Measurements from ENCODE around the gene TNFRSF4.
"Not testable (repeated sequence)": the region's sequence is repeated elsewhere in the genome, so short reads cannot be mapped to it uniquely, and the experiment has no call there.

Gene TNFRSF4

DNA sequence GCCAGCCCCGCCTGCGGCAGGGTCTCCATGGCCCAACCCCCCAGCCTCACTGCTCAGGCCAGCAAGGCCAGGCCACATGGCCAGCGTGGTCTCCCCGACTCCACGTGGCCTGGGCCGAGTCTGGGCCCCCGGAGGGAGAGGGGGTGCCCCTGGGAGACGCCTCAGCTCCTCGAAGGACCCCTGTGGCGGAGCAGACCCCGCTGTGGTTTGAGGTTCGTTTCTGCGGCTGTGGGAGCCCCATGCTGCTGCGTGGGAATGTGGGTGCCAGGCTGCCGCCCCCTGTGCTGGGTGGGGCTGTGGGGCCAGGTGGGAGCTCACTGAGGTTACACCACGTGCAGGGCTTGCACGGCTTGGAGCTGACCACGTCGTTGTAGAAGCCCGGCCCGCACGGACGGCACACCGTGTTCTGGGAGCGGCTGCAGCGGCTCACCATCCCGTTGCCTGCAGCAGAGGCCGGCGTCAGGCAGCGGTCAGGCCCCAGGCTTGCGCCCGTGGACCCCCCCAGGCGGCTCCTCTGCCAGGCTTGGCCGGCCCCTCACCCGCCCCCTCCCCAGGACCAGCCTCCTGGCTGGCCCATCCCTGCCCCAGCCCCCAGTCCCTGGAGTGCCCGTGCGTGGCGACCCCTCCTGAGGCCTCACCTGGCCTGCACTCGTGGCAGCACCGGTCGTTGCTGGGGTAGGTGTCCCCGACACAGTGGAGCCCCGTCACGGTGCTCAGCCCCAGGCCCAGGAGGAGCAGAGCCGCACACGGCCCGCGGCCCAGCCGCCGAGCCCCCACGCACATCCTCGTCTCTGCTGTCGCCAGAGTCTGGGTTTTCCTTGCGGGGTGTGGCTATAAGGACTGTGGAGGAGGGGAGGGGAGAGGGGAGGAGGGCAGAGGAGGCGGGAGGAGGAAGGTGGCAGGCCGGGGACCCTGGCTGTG is at the start of gene TNFRSF4:
Gene TNFRSF4, minus strand, starts transcription at position 809 of the 921 bp plus-strand sequence. Its CDS starts 26 bp downstream, at position 783.
- no peak for DNase-seq

DNA sequence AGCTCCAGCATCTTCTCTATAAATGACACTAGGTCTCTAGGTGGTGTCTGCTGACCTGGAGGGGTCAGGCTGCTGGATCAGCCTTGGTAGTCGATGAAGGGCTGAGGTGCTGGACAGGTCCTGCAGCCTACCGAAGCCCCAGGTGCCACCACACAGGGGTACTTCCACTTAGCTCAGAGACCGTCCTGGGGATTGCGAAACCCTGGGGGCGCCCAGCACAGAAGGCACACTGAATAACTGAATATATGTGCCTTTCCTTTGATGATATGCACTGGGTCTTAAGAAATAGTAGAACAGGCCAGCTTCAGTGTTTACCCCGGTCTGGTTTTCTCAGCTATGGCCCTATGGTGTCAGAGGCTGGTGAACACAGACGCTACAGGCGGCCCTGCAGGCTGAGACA is 48.8 kb upstream of the TNFRSF4 start:
- no peak for DNase-seq

DNA sequence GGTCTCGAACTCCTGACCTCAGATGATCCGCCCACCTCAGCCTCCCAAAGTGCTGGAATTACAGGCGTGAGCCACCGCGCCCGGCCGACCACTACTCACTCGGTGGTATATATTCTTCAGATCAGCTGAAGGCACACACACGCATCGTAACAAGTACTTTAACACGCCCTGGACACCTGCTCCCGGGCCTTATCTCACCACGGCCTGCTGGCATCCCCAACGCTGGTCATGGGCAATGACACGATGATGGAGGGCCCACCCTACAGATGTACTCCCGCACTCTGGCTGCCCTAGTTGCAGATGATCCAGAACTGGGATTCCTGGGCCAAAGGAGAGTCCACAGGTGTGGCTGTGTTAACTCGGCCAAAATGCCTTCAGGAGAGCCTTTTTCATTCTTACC is 48.1 kb upstream of the TNFRSF4 start:
- no peak for DNase-seq

DNA sequence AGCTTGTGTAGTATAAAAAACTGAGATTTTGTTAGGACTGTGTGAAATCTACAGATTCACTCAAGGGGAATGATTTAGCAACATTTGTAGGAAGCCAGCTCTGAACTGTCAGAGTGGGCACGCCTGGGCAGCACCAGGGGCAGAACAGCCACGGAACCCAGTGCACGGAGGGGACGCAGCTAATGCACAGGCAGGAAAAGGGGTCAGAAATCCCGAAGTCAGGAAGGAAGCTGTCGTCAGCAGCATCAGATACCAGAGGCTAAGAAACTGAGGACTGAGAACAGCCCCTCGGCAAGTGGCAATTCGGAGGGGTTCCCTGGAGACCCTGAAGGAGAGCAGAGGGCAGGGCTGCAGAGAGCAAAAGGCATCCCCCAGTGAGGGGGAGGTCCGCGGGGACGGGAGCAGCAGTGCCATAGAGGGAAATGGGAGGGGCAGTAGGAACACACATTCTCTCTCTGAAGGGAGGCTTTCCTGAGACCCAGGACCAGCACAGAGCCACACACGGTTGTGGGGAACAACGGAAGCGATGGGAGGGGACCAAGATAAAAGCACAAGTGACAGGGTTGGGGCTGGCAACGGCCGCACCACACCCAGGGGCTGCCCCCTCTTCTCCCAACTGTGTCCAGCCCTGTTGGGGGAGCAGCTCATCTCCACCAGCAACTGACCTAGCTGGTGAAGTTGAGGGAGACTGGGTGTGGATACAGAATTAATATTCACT is 47.0 kb upstream of the TNFRSF4 start:
- DNase-seq, result no peak

DNA sequence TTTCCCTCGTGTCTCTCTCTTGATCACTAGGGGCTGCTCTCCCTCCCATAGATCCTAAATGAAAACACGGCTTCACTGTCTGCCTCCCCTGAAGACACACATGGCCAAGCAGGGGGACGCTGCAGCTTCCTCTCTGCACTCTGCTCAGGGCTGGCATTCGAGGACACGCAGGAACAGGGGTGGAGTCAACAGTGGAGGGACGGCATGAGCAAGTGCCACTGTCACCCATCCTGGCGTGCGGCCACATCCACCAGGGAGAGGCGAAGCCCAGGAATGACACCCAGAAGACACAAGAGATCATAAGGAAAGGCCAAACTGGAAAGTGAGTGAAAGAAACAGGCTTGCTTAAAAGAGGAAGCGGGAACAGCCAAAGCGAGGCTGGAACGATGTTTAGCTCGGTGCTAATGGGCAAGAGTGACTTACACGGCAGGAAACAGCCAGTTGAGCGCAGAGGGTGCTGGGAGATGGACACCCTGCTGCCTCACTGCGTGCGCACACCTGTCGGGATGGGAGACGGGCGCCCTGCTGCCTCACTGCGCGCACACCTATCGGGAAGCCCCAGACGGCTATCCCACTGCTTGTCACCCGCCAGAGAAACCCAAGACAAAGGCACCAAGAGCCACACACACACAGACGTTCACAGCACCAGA is 46.1 kb upstream of the TNFRSF4 start:
- DNase-seq, result no peak

DNA sequence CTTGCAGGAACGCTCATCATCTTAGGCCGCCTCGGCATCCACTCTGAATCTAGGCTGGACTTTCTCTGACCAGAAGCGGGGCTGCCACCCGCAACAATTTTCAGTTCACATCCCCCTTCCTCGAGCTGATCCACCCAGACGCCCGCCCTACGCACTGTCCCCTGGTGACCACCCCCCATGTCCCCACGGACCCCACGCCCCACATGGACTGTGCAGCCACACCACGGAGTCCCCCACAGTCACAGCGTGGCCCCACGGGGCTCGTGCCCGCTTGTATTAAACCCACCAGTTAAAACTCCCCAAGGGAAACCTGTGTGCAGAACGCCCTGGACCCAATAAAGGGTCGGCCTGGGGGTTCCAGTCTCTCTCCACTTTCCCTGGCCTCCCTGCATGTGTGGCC is 45.6 kb upstream of the TNFRSF4 start:
- no peak for DNase-seq

DNA sequence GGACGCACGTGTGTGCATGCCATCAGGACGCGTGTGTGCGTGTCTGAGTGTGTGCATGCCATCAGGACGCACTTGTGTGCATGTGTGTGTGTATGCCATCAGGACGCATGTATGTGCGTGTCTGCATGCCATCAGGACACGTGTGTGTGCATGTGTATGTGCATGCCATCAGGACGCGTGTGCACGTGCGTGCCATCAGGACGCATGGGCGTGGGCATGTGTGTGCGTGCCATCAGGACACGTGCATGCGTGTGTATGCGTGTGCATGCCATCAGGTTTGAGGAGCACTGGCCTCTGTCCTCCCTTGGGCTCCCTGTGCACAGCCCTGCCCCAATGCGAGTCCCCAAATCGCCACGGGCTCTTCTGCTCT is 45.2 kb upstream of the TNFRSF4 start:
- DNase-seq, result no peak

DNA sequence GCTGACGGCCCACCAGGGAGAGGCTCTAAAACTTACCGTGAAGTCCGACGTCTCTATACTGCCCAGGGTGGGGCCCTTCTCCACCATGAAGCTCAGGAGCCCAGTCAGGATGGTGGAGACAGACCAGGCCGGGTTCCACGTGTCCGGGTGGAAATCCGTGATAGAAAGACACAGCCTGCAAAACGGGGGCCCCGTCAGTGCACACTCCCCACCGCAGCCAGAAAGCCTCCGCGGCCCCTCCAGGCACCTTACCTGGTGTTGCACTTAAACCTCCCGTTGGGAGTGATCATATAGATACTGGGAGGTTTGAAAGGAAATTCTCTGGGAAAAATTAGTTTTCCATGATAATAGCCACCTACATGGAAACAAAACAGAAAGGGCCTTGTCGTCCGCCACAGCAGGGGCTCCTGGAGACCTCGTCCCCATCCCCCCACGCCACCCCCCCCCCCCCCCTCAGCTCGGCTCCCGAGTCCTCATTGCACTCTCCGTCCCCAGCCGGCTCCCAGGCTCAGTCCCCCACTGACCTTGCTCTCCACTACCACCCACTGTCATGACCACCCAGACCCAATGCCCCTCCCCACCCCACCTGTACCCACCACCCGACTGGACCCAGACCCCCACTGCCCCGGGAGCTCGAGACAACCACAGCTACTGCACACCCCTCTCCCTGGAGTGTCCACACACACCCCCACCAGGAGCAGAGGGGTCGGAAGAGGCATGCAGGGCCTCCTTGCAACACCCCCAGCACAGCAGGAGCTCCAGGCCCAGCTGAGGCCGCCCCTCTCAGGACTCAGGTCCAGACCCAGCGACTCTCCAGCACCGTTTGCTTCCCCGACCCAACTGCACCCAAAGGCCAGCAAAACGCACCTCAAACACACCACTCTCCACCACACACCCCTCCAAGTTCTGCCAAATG is 43.3 kb upstream of the TNFRSF4 start:
- no peak for DNase-seq

DNA sequence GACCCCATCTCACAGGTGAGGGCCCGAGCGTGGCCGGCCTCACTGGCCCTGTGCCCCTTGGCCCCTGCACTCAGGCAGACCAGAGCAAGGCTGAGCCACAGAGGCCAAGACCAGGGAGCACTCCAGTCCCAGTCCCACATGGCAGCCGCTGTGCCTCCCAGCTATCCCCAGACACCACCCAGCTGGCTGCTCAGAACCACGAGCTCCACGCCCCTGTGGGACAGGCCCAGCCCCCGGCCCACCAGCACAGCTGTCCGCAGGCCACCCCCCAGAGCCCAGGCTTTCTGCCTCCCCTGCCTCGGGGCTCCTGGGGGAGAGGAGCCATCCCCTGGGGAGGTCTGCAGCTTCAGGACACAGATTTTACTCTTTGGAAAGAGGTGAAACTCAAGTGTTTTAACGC is 41.7 kb upstream of the TNFRSF4 start:
- no peak for DNase-seq

DNA sequence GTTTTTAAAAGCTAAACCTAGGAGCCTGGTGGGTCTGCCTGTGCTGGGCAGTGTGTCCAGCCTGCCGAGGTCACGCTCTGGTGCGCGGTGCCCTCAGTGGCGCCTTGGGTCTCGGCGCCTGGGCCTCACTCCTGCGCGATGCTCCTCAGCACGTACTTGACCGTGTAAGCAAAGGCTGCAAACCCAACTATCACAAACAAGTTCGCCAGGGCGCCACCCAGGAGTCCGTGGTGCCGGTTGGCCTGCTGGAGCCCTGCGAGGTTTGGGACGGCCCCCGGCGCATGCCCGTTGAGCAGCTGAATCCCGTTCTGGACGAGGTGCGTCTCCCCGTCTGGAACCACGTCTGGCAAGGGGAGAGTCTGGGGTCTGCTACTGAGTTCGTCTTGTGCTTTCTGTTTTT is 41.1 kb upstream of the TNFRSF4 start:
- DNase-seq, result no peak

DNA sequence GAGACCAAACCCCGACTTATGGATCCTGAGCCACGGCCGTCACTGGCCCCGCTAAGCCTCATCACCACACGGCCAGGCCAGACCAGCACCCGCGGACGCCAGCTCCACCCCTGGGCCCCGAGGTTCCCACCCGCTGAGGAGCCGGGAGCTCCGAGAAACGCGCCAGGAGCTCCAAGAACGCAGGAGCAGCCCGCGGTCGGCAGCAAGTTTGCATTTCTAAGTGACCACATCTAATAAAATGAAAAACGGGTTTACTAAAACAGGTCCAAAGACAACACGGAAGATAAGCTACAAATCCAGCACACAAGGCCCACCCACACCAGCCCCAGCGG is 40.7 kb upstream of the TNFRSF4 start:
- DNase-seq, result no peak

DNA sequence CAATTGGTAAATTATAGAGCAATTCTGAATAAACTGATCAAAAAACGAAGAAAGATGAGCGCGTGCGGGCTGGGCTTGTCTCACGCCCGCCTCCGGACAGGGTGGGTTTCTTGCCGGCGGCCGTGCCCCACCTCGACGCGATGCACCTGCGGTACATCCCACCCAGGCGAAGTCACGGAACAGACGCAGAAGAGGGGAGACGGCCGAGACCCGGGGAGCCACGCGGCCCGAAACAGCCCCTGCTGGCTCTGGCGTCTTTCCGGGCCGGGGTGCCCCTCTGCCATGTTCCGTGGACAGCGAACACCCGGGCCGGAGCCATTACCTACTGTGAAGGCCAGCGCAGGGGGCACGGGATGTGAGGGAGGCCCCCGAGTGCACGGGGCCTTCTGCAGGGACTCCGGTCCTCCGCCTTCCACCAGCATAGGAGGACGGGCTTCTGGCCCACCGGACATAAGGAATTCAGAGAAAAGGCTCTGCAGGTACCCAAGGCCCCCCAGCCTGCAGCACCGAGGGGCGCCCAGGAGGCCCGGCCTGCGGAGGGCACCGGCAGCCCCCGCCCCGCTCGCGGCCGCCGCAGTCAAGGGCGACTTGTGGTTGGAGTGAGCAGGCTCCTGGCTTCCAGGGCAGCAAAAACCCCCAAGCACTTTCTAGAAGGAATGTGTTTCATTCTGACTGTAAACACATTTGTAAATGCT is 40.2 kb upstream of the TNFRSF4 start:
- no peak for DNase-seq

DNA sequence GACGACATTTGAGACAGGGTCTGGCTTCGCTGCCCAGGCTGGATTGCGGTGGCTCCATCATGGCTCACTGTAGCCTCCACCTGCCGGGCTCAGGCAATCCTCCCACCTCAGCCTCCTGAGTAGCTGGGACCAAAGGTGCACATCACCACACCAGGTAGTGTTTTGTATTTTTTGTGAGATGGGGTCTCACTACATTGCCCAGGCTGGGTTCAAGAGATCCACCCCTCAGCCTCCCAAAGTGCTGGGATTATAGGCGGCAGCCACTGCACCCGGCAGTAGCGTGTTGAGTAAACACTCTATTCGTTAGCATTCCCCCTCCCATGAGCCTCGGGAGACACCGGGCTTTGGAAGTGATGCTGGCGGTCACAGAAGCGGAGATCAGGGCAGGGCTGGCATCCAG is 39.4 kb upstream of the TNFRSF4 start:
- DNase-seq, result no peak

DNA sequence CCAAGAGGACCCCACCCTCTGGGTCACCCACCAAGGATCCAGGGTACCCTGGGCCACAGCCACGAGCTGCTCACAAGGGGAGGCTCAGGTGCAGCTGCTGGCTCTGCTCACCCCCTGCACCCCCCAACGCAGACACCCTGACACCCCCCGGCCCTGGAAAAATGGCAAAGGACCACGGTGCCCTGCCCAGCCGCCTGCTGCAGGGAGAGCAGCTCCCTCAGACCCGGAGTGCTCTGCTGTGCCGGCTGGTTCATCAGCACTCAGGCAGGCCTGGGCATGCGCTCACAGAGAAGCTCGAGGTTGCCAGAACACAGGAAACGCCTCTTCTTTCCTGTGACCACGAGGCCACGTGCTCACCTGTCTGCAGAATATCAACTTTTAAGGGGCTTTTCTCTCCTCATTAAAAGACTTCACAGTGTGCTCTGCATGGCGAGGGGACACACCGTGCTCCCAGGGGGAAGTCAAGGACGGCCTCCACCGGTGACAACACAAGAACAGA is 36.9 kb upstream of the TNFRSF4 start:
- no peak for DNase-seq

DNA sequence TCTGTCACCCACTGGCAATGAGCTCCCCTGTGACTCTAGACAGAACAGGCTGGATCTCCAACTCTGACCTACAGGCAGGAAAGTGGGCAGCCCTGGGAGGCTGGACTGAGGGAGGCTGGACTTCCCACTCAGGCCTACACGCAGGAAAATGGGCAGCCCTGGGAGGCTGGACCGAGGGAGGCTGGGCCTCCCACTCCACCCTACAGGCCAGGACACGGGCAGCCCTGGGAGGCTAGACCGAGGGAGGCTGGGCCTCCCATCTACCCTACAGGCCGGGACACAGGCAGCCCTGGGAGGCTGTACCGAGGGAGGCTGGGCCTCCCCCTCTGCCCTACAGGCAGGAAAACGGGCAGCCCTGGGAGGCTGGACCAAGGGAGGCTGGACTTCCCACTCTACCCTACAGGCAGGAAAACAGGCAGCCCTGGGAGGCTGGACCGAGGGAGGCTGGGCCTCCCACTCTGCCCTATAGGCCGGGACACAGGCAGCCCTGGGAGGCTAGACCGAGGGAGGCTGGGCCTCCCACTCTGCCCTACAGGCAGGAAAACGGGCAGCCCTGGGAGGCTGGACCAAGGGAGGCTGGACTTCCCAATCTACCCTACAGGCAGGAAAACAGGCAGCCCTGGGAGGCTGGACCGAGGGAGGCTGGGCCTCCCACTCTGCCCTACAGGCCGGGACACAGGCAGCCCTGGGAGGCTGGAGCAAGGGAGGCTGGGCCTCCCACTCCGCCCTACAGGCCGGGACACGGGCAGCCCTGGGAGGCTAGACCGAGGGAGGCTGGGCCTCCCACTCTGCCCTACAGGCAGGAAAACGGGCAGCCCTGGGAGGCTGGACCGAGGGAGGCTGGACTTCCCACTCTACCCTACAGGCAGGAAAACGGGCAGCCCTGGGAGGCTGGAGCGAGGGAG is 34.3 kb upstream of the TNFRSF4 start:
- not testable (repeated sequence) for DNase-seq

DNA sequence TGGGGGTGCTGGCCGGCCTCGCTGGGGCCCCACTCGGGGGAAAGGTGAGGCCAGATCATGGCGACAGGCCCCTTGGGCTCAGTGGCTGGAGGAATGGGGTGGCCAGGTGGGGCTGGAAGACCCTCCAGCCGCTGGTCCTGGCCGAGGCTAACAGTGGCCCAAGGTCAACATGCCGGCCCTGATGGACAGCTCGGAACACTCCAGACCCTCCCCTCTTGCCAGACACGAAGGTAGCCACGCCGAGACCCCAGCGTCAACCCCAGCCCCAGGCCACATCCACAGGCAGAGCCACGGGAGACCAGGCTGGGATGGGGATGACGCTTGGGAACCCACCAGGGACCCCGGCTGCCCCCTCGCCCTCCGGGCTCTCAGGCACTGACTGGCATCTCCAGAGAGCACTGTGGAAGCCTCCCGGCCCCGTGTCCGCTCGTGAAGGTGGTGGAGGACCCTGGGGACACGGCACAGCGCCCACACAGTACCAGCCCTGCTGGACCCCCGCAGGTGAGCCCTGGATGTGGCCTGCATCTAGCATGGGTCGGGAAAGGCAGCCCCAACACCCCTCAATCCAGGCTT is 33.5 kb upstream of the TNFRSF4 start:
- no peak for DNase-seq

DNA sequence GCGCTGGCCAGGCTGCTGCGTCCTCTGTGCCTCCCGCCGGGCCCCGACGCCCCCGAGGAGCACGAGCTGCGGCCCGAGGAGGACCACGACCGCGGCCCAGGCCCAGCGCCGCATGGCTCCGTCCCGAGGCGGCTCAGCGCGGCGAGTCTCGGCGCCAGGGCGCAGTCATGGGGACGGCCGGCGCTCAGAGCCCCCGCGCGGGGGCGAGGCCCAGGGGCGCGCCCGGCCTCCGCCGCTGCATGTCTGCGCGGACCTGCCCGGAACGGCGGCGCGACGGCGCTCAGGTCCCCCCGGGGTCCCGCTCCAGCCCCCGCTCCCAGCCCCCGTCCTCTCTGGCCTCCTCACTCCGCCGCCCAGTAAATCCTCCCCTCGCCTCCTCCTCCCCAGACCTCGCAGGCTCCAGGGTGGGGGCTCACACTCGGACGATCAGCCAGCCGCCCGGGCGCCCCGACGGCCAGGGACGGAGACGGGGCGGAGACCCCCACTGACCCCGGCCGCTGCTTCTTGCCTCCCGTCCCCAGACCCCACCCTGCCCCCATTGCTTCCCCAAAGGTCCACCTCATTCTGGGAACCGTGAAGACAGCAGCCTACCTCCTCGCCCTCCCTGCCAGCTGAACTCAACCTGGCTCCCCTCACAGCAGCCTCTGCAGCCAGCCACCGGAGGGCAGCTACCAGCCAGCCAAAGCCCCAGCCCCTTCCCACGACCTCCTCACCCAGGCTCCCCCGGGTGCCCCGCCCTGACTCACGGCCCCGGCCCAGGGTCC is 32.8 kb upstream of the TNFRSF4 start, which contains the start of gene C1QTNF12:
Gene C1QTNF12, minus strand, starts transcription at position 146 of the 764 bp plus-strand sequence. Its CDS starts 32 bp downstream, at position 114.
- no peak for DNase-seq

DNA sequence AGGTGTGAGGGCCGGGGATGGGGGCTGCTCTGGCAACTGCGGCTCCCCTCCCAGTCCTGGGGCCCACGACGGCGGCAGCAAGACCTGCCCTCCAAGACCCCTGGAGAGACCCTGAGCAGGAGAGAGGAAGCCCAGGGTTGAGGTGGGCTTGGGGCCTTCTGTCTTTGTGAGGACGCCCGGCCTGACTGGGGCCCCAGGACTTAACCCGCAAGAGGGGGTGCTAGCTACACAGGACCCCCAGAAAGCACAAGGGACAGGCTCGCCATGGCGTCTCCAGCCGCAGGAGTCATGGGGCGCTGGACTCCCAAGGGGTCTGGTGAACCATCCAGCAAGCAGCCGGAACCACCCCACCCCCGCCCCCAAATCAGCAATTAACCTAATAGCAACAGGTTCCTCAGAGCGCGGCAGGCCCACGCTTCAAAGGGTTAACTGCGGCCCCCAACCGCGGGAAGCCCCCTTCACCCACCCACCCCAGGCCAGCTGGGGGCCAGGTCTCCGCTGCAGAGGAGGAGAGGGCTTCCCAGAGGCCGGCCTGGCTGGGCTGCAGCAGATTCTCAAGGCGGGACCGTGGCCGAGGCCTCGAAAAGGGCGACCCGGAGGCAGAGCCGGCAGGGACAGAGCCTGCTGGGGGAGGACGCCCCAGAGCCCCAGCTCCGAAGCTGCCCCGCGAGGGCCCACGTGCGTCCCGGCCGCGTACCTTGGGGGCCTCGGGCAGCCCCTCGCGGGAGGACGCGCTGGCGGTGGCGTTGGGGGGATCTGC is 32.0 kb upstream of the TNFRSF4 start:
- DNase-seq, result no peak
